ENCODE results near the gene OR10J4. TPM values are rescaled to one million over a fixed set of nuclear protein-coding genes. Genes with fewer than 3 reads are reported as not detected.

Gene OR10J4
- polyA plus RNA-seq, 1 donor (not counting 4 experiments of a cell fraction or from before 2014, with no cell fraction given) = not detected

- FAIRE-seq = no peak
Observed at GRCh38 chr1:159473335-159473734, 41.3 kb downstream of the OR10J4 start.

DNA sequence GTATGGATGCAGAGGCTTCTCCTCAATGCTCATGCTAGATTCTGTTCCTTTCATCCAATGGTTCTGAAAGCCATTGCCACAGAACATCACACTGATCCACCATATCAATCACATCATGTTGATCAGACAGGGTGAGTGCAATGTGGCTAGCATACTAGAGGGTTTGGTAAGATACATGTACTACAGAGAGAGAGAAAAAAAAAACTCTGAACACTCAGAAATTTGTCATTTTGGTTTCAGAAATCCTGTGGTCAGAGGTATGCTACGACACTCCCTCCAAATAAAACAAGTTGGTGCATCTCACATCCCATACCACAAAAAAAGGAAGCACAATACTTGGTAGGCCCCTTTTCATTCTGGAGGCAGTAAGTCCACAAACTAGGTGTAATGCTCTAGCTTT lies 42.9 kb downstream of the OR10J4 start:
- DNase-seq (ENCODE audit: low read depth, low spot score) (no peak), FAIRE-seq (no peak)
- no peak overlapping the region for H3K4me2 ChIP-seq (ENCODE audit: control insufficient read depth, extremely low read depth, insufficient read depth, low read depth, low read length)
- no peaks in the 10 kb centered on the region for H4K20me1 ChIP-seq (ENCODE audit: control insufficient read depth, extremely low read depth, insufficient read depth, low read length)
- no peak overlapping the region for H2AFZ ChIP-seq (ENCODE audit: control insufficient read depth, low read length)
- H3K79me2 ChIP-seq (ENCODE audit: control insufficient read depth, insufficient read depth, low read length) = no peaks in the 10 kb centered on the region
- no peak overlapping the region for H3K27ac ChIP-seq (ENCODE audit: control insufficient read depth, insufficient read depth, low read length)
- H3K36me3 ChIP-seq (ENCODE audit: control insufficient read depth in 2 of 2, extremely low read depth in 1 of 2, insufficient read depth in 2 of 2, low read length in 2 of 2) = no peaks in the 10 kb centered on the region
- no peak overlapping the region for H3K9ac ChIP-seq (ENCODE audit: control insufficient read depth, extremely low read depth, insufficient read depth, low read length)
- dilution Hi-C loops (cut with MboI; ENCODE audit: extremely low pct_ligation_motif_present, low sequenced_read_pairs) = no loop called here
- H3K4me1 ChIP-seq (ENCODE audit: control insufficient read depth, extremely low read depth, insufficient read depth, low read length) = no peaks in the 10 kb centered on the region
- H3K27me3 ChIP-seq (ENCODE audit: control insufficient read depth, extremely low read depth, insufficient read depth, low read length) = no peaks in the 10 kb centered on the region
- no peaks in the 10 kb centered on the region for H3K9me1 ChIP-seq (ENCODE audit: control insufficient read depth, extremely low read depth, insufficient read depth, low read length)
- TF ChIP-seq, protein P1, sequence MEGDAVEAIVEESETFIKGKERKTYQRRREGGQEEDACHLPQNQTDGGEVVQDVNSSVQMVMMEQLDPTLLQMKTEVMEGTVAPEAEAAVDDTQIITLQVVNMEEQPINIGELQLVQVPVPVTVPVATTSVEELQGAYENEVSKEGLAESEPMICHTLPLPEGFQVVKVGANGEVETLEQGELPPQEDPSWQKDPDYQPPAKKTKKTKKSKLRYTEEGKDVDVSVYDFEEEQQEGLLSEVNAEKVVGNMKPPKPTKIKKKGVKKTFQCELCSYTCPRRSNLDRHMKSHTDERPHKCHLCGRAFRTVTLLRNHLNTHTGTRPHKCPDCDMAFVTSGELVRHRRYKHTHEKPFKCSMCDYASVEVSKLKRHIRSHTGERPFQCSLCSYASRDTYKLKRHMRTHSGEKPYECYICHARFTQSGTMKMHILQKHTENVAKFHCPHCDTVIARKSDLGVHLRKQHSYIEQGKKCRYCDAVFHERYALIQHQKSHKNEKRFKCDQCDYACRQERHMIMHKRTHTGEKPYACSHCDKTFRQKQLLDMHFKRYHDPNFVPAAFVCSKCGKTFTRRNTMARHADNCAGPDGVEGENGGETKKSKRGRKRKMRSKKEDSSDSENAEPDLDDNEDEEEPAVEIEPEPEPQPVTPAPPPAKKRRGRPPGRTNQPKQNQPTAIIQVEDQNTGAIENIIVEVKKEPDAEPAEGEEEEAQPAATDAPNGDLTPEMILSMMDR (optimal IDR thresholded peaks at IDR 0.05 in 1 of 3, IDR thresholded peaks at IDR 0.05 in 1 of 3, conservative IDR thresholded peaks at IDR 0.05 in 1 of 3; ENCODE audit: extremely low read depth in 1 of 3, insufficient read depth in 2 of 3, low read length in 3 of 3) = no peak
- no peak for TF ChIP-seq EZH2 (IDR thresholded peaks at IDR 0.05; ENCODE audit: low read length)
- no peaks in the 10 kb centered on the region for H3K9me3 ChIP-seq (ENCODE audit: control insufficient read depth, low read depth, low read length)
- H3K4me3 ChIP-seq (ENCODE audit: control insufficient read depth in 2 of 3, extremely low read depth in 1 of 3, insufficient read depth in 2 of 3, low read depth in 1 of 3, low read length in 3 of 3) = no peak overlapping the region

More at GRCh38 chr1:159473335-159473734, 41.3 kb downstream of the OR10J4 start:
- dilution Hi-C loops (cut with MboI; ENCODE audit: extremely low pct_ligation_motif_present, low sequenced_read_pairs) = no loop called here
- no peaks in the 10 kb centered on the region for H3K9me3 ChIP-seq (ENCODE audit: control insufficient read depth, low read depth, low read length)
- no peaks in the 10 kb centered on the region for H3K4me1 ChIP-seq (ENCODE audit: control insufficient read depth, extremely low read depth, insufficient read depth, low read length)
- H3K4me3 ChIP-seq (ENCODE audit: control insufficient read depth in 2 of 3, extremely low read depth in 1 of 3, insufficient read depth in 2 of 3, low read depth in 1 of 3, low read length in 3 of 3) = no peak overlapping the region
- DNase-seq (ENCODE audit: low read depth, low spot score) = no peak
- no peak overlapping the region for H2AFZ ChIP-seq (ENCODE audit: control insufficient read depth, low read length)
- H3K9ac ChIP-seq (ENCODE audit: control insufficient read depth, extremely low read depth, insufficient read depth, low read length) = no peak overlapping the region
- H3K36me3 ChIP-seq (ENCODE audit: control insufficient read depth in 2 of 2, extremely low read depth in 1 of 2, insufficient read depth in 2 of 2, low read length in 2 of 2) = no peaks in the 10 kb centered on the region
- H3K4me2 ChIP-seq (ENCODE audit: control insufficient read depth, extremely low read depth, insufficient read depth, low read depth, low read length) = no peak overlapping the region
- no peak for TF ChIP-seq EZH2 (IDR thresholded peaks at IDR 0.05; ENCODE audit: low read length)
- TF ChIP-seq, protein P1 (optimal IDR thresholded peaks at IDR 0.05 in 1 of 3, IDR thresholded peaks at IDR 0.05 in 1 of 3, conservative IDR thresholded peaks at IDR 0.05 in 1 of 3; ENCODE audit: extremely low read depth in 1 of 3, insufficient read depth in 2 of 3, low read length in 3 of 3) = no peak
- H4K20me1 ChIP-seq (ENCODE audit: control insufficient read depth, extremely low read depth, insufficient read depth, low read length) = no peaks in the 10 kb centered on the region
- H3K27ac ChIP-seq (ENCODE audit: control insufficient read depth, insufficient read depth, low read length) = no peak overlapping the region
- H3K9me1 ChIP-seq (ENCODE audit: control insufficient read depth, extremely low read depth, insufficient read depth, low read length) = no peaks in the 10 kb centered on the region
- no peaks in the 10 kb centered on the region for H3K79me2 ChIP-seq (ENCODE audit: control insufficient read depth, insufficient read depth, low read length)
- H3K27me3 ChIP-seq (ENCODE audit: control insufficient read depth, extremely low read depth, insufficient read depth, low read length) = no peaks in the 10 kb centered on the region

Other genes starting within 250 kb of the OR10J4 start
- not detected in 3 replicates for gene ACKR1, start 227.3 kb upstream of the OR10J4 start, polyA plus RNA-seq
- gene FCER1A, start 129.9 kb upstream of the OR10J4 start, polyA plus RNA-seq = not detected in 3 replicates
- gene OR10J1, start 7.5 kb downstream of the OR10J4 start, polyA plus RNA-seq = not detected in 3 replicates
- gene OR10J5, start 103.8 kb downstream of the OR10J4 start, polyA plus RNA-seq = not detected in 3 replicates
- gene APCS, start 155.6 kb downstream of the OR10J4 start, polyA plus RNA-seq = not detected in 3 replicates